OCI-LY3 (cell line): ENCODE results near the gene NEK5.

ENCODE experiments used
- EZH2phosphoT487 ChIP-seq: fragments of 200-600 bp; shearing (Covaris generic); IDR thresholded peaks from 2 replicates; pipeline ENCODE4 v1.6.1; 2018; ENCODE audit warnings: antibody characterized with exemption, mixed run types, low read depth
- TF ChIP-seq, protein P1 (sequence below): fragments of 200-600, 300-600 bp; sonication (generic); IDR thresholded peaks from 2 replicates; pipeline ENCODE4 v1.5.1; 2014; ENCODE audit warnings: antibody characterized with exemption, low read length, low read depth

DNA sequence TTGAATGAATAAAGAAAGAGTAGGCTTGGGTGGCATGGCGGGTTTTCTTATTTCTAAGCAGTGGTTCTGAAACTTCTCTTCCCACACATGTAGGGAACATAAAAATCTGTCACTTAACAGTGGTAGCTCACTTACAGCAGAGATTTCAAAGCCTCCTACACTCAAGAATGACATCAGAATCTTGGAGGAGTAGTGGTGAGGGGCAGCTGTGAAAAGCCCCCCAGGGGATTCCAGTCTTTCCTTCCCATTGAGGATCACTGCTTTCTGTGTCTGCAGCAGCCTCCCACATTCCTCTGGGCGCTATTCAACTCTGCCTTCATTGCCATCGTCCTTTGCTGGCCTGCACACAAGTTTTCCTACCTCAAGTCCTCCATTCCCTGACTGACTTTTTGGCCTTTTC is 8.6 kb upstream of the NEK5 start:
- TF ChIP-seq, protein P1, sequence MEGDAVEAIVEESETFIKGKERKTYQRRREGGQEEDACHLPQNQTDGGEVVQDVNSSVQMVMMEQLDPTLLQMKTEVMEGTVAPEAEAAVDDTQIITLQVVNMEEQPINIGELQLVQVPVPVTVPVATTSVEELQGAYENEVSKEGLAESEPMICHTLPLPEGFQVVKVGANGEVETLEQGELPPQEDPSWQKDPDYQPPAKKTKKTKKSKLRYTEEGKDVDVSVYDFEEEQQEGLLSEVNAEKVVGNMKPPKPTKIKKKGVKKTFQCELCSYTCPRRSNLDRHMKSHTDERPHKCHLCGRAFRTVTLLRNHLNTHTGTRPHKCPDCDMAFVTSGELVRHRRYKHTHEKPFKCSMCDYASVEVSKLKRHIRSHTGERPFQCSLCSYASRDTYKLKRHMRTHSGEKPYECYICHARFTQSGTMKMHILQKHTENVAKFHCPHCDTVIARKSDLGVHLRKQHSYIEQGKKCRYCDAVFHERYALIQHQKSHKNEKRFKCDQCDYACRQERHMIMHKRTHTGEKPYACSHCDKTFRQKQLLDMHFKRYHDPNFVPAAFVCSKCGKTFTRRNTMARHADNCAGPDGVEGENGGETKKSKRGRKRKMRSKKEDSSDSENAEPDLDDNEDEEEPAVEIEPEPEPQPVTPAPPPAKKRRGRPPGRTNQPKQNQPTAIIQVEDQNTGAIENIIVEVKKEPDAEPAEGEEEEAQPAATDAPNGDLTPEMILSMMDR = no peak
- no peak for TF ChIP-seq EZH2phosphoT487
